Tibial nerve (tissue), 4 donors: ENCODE results near the gene LIPT1. TPM values are rescaled to one million over a fixed set of nuclear protein-coding genes. Genes with fewer than 3 reads are reported as not detected.

Experiments used
- DNase-seq, 2 donors: peaks; one replicate each; pipeline ENCODE4 v3.0.0-alpha.2; 2019; ENCODE audit warnings: low spot score in 2 of 2
- H3K27ac ChIP-seq, 4 donors: fragments of 200-600 bp; sonication (generic) in 3 of 4; one replicate each; pipeline ENCODE4 v1.5.1; 2017 to 2019; ENCODE audit warnings: mild to moderate bottlenecking in 1 of 4
- H3K27me3 ChIP-seq, 2 donors: fragments of 200-600 bp; sonication (generic) in 1 of 2; one replicate each; pipeline versions ENCODE4 v1.5.1 to v1.6.0; 2017 to 2019
- H3K36me3 ChIP-seq, 3 donors: fragments of 200-600 bp; sonication (generic); one replicate each; pipeline ENCODE4 v1.5.1; 2018 to 2019
- H3K4me1 ChIP-seq, 4 donors: fragments of 200-600 bp; sonication (generic) in 3 of 4; one replicate each; pipeline ENCODE4 v1.5.1; 2017 to 2019
- H3K4me3 ChIP-seq, 4 donors: fragments of 200-600 bp; sonication (generic) in 3 of 4; one replicate each; pipeline ENCODE4 v1.5.1; 2017 to 2019; ENCODE audit warnings: mild to moderate bottlenecking in 1 of 4, moderate library complexity in 1 of 4
- H3K9me3 ChIP-seq, 4 donors: fragments of 200-600 bp; sonication (generic) in 3 of 4; one replicate each; pipeline ENCODE4 v1.5.1; 2017 to 2019
- CTCF ChIP-seq, 5 experiments: fragments of 200-600 bp in 3 of 5; fragments of 450-650 bp in 2 of 5; sonication (generic) in 3 of 5; IDR thresholded peaks; one replicate each; pipeline ENCODE4 v1.5.1; 2016 to 2019; ENCODE audit warnings: antibody characterized with exemption in 5 of 5, mild to moderate bottlenecking in 3 of 5, moderate library complexity in 2 of 5
- EP300 ChIP-seq, 2 donors: sonication (generic); formaldehyde crosslinking; IDR thresholded peaks; one replicate each; pipeline ENCODE4 v1.6.1; 2017; ENCODE audit warnings: antibody characterized with exemption in 2 of 2, mild to moderate bottlenecking in 1 of 2
- POLR2A ChIP-seq, 2 donors: fragments of 450-650 bp; IDR thresholded peaks; one replicate each; pipeline ENCODE4 v1.6.1; 2017; ENCODE audit warnings: antibody characterized with exemption in 2 of 2, mild to moderate bottlenecking in 2 of 2, moderate library complexity in 2 of 2
- WGBS, 2 donors: methylation state at CpG; one replicate each; pipeline ENCODE4 v1.1.5; 2018; 5-methylcytosine and 5-hydroxymethylcytosine counted together
- total RNA-seq, 4 donors: library from RNA; depleted of rRNA; stranded (reverse); fragments of >200 nt; gene quantifications; one replicate each; pipeline ENCODE4 v1.1.0, GENCODE V29; 2016

LIPT1 gene
- total RNA-seq, 4 donors from 2014 or later, result 2.7 to 10.0 (median 9.0) TPM

GRCh38 chr2:99158599-99158998, 3.8 kb downstream of the LIPT1 start:
- DNase-seq, result no peak
- WGBS, 2 donors, result 94% methylated on average over 5 of the region's 5 CpGs
- Histone ChIP-seq H3K4me3 (no peak overlapping the region), H3K9me3 (no peaks in the 10 kb centered on the region), H3K27me3 (no peaks in the 10 kb centered on the region), H3K36me3 (peaks cover 0 to 44% (median 0%) of the 10 kb centered on the region in 3 donors), H3K4me1 (peaks cover 0 to 25% (median 9%) of the 10 kb centered on the region in 4 donors), H3K27ac (no peak overlapping the region)
- no peak for TF ChIP-seq CTCF (IDR thresholded peaks at IDR 0.05)
- TF ChIP-seq POLR2A (IDR thresholded peaks at IDR 0.05), result no peak
- TF ChIP-seq EP300 (IDR thresholded peaks at IDR 0.05), result no peak

GRCh38 chr2:99159594-99159993, 4.8 kb downstream of the LIPT1 start:
- Histone ChIP-seq H3K4me3 (no peak overlapping the region), H3K27me3 (no peaks in the 10 kb centered on the region), H3K4me1 (peaks cover 0 to 16% (median 3%) of the 10 kb centered on the region in 4 donors), H3K27ac (no peak overlapping the region), H3K36me3 (peaks cover 0 to 44% (median 0%) of the 10 kb centered on the region in 3 donors), H3K9me3 (no peaks in the 10 kb centered on the region)
- no peak for DNase-seq
- TF ChIP-seq EP300 (IDR thresholded peaks at IDR 0.05) (no peak), POLR2A (IDR thresholded peaks at IDR 0.05) (no peak), CTCF (IDR thresholded peaks at IDR 0.05) (no peak)
- WGBS, 2 donors, result 88% methylated on average over 4 of the region's 4 CpGs

GRCh38 chr2:99166218-99166617, 11.5 kb downstream of the LIPT1 start:
- H3K36me3 ChIP-seq, result peaks cover 0 to 59% (median 0%) of the 10 kb centered on the region in 3 donors
- TF ChIP-seq EP300 (IDR thresholded peaks at IDR 0.05), result no peak
- TF ChIP-seq POLR2A (IDR thresholded peaks at IDR 0.05), result no peak
- no peak for TF ChIP-seq CTCF (IDR thresholded peaks at IDR 0.05)
- DNase-seq, result no peak

GRCh38 chr2:99169534-99169933, 14.8 kb downstream of the LIPT1 start:
- H3K27ac ChIP-seq, result no peak overlapping the region
- DNase-seq, result no peak
- no peaks in the 10 kb centered on the region for H3K27me3 ChIP-seq
- no peaks in the 10 kb centered on the region for H3K9me3 ChIP-seq
- no peak overlapping the region for H3K4me3 ChIP-seq
- peaks cover 0 to 68% (median 0%) of the 10 kb centered on the region in 3 donors for H3K36me3 ChIP-seq
- no peak for TF ChIP-seq CTCF (IDR thresholded peaks at IDR 0.05)
- TF ChIP-seq EP300 (IDR thresholded peaks at IDR 0.05), result no peak
- TF ChIP-seq POLR2A (IDR thresholded peaks at IDR 0.05), result no peak
- H3K4me1 ChIP-seq, result no peaks in the 10 kb centered on the region
- WGBS, 2 donors, result 71 to 86% methylated on average over 1 of the region's 1 CpG

More at GRCh38 chr2:99166218-99166617, 11.5 kb downstream of the LIPT1 start:
- WGBS, 2 donors, result 78 to 80% methylated on average over 5 of the region's 5 CpGs
- H3K27ac ChIP-seq, result no peak overlapping the region
- no peaks in the 10 kb centered on the region for H3K27me3 ChIP-seq
- H3K4me3 ChIP-seq, result no peak overlapping the region
- no peaks in the 10 kb centered on the region for H3K9me3 ChIP-seq
- H3K4me1 ChIP-seq, result no peaks in the 10 kb centered on the region

- Histone ChIP-seq H3K4me1 (no peaks in the 10 kb centered on the region), H3K27ac (no peak overlapping the region), H3K4me3 (no peak overlapping the region), H3K27me3 (no peaks in the 10 kb centered on the region), H3K36me3 (peaks cover 0 to 56% (median 0%) of the 10 kb centered on the region in 3 donors), H3K9me3 (no peaks in the 10 kb centered on the region)
- WGBS, 2 donors, result 94% methylated on average over 8 of the region's 8 CpGs
- TF ChIP-seq CTCF (IDR thresholded peaks at IDR 0.05) (no peak), POLR2A (IDR thresholded peaks at IDR 0.05) (no peak), EP300 (IDR thresholded peaks at IDR 0.05) (no peak)
- no peak for DNase-seq
These were observed 16.8 kb downstream of the LIPT1 start for GRCh38 chr2:99171377-99172140.
